ENCODE data around the gene RNF144A. TPM values are rescaled to one million over a fixed set of nuclear protein-coding genes. Genes with fewer than 3 reads are reported as not detected.

Gene RNF144A
- polyA plus RNA-seq, 4 donors = 1.4 to 5.0 (median 2.7) TPM

GRCh38 chr2:6943523-6943922 is 26.3 kb downstream of the RNF144A start:
- no peak for DNase-seq
- no peak for FAIRE-seq
- H3K4me3 ChIP-seq (ENCODE audit: low read depth in 1 of 3, low read length in 3 of 3) = no peak overlapping the region
- no peaks in the 10 kb centered on the region for H3K9me3 ChIP-seq (ENCODE audit: control insufficient read depth in 2 of 2, insufficient read depth in 1 of 2, low read depth in 1 of 2, low read length in 1 of 2)
- H3K27me3 ChIP-seq (ENCODE audit: control insufficient read depth in 3 of 3, insufficient read depth in 3 of 3, low read length in 3 of 3) = no peaks in the 10 kb centered on the region
- H3K4me1 ChIP-seq (ENCODE audit: control insufficient read depth in 3 of 3, insufficient read depth in 2 of 3, low read depth in 1 of 3, low read length in 2 of 3) = no peaks in the 10 kb centered on the region
- 87 to 93% (median 93%) methylated on average over 6 of the region's 6 CpGs for WGBS, 3 donors
- H3K36me3 ChIP-seq (ENCODE audit: control insufficient read depth in 3 of 3, insufficient read depth in 2 of 3, low read depth in 1 of 3, low read length in 3 of 3) = peaks cover 0 to 21% (median 0%) of the 10 kb centered on the region in 3 donors
- H3K27ac ChIP-seq (ENCODE audit: low read depth in 1 of 3, low read length in 2 of 3) = no peak overlapping the region

- DNase-seq = no peak
- WGBS, 3 donors = 94 to 99% (median 98%) methylated on average over 8 of the region's 8 CpGs
- no peaks in the 10 kb centered on the region for H3K27me3 ChIP-seq (ENCODE audit: control insufficient read depth in 3 of 3, insufficient read depth in 3 of 3, low read length in 3 of 3)
These were observed 26.8 kb downstream of the RNF144A start for GRCh38 chr2:6943971-6944370.

GRCh38 chr2:6944555-6944954 is 27.3 kb downstream of the RNF144A start:
- H3K9me3 ChIP-seq (ENCODE audit: control insufficient read depth in 2 of 2, insufficient read depth in 1 of 2, low read depth in 1 of 2, low read length in 1 of 2) = no peaks in the 10 kb centered on the region
- H3K27ac ChIP-seq (ENCODE audit: low read depth in 1 of 3, low read length in 2 of 3) = no peak overlapping the region
- peaks cover 0 to 21% (median 0%) of the 10 kb centered on the region in 3 donors for H3K36me3 ChIP-seq (ENCODE audit: control insufficient read depth in 3 of 3, insufficient read depth in 2 of 3, low read depth in 1 of 3, low read length in 3 of 3)
- no peak overlapping the region for H3K4me3 ChIP-seq (ENCODE audit: low read depth in 1 of 3, low read length in 3 of 3)
- no peaks in the 10 kb centered on the region for H3K4me1 ChIP-seq (ENCODE audit: control insufficient read depth in 3 of 3, insufficient read depth in 2 of 3, low read depth in 1 of 3, low read length in 2 of 3)
- no peak for FAIRE-seq
- DNase-seq = no peak
- H3K27me3 ChIP-seq (ENCODE audit: control insufficient read depth in 3 of 3, insufficient read depth in 3 of 3, low read length in 3 of 3) = no peaks in the 10 kb centered on the region
- 78 to 88% (median 88%) methylated on average over 5 of the region's 5 CpGs for WGBS, 3 donors

More at GRCh38 chr2:6943971-6944370, 26.8 kb downstream of the RNF144A start:
- H3K9me3 ChIP-seq (ENCODE audit: control insufficient read depth in 2 of 2, insufficient read depth in 1 of 2, low read depth in 1 of 2, low read length in 1 of 2) = no peaks in the 10 kb centered on the region
- peaks cover 0 to 21% (median 0%) of the 10 kb centered on the region in 3 donors for H3K36me3 ChIP-seq (ENCODE audit: control insufficient read depth in 3 of 3, insufficient read depth in 2 of 3, low read depth in 1 of 3, low read length in 3 of 3)
- H3K27ac ChIP-seq (ENCODE audit: low read depth in 1 of 3, low read length in 2 of 3) = no peak overlapping the region
- H3K4me3 ChIP-seq (ENCODE audit: low read depth in 1 of 3, low read length in 3 of 3) = no peak overlapping the region
- H3K4me1 ChIP-seq (ENCODE audit: control insufficient read depth in 3 of 3, insufficient read depth in 2 of 3, low read depth in 1 of 3, low read length in 2 of 3) = no peaks in the 10 kb centered on the region
- no peak for FAIRE-seq

- Histone ChIP-seq H3K27me3 (ENCODE audit: control insufficient read depth in 3 of 3, insufficient read depth in 3 of 3, low read length in 3 of 3) (no peaks in the 10 kb centered on the region), H3K36me3 (ENCODE audit: control insufficient read depth in 3 of 3, insufficient read depth in 2 of 3, low read depth in 1 of 3, low read length in 3 of 3) (peaks cover 0 to 21% (median 0%) of the 10 kb centered on the region in 3 donors), H3K27ac (ENCODE audit: low read depth in 1 of 3, low read length in 2 of 3) (no peak overlapping the region), H3K9me3 (ENCODE audit: control insufficient read depth in 2 of 2, insufficient read depth in 1 of 2, low read depth in 1 of 2, low read length in 1 of 2) (no peaks in the 10 kb centered on the region), H3K4me1 (ENCODE audit: control insufficient read depth in 3 of 3, insufficient read depth in 2 of 3, low read depth in 1 of 3, low read length in 2 of 3) (no peaks in the 10 kb centered on the region), H3K4me3 (ENCODE audit: low read depth in 1 of 3, low read length in 3 of 3) (no peak overlapping the region)
- 75 to 90% (median 77%) methylated on average over 9 of the region's 9 CpGs for WGBS, 3 donors
- DNase-seq (no peak), FAIRE-seq (no peak)
These were observed 28.0 kb downstream of the RNF144A start for GRCh38 chr2:6945087-6945813.

- no peak for FAIRE-seq
- Histone ChIP-seq H3K4me1 (ENCODE audit: control insufficient read depth in 3 of 3, insufficient read depth in 2 of 3, low read depth in 1 of 3, low read length in 2 of 3) (no peaks in the 10 kb centered on the region), H3K4me3 (ENCODE audit: low read depth in 1 of 3, low read length in 3 of 3) (no peak overlapping the region), H3K27me3 (ENCODE audit: control insufficient read depth in 3 of 3, insufficient read depth in 3 of 3, low read length in 3 of 3) (no peaks in the 10 kb centered on the region), H3K9me3 (ENCODE audit: control insufficient read depth in 2 of 2, insufficient read depth in 1 of 2, low read depth in 1 of 2, low read length in 1 of 2) (no peaks in the 10 kb centered on the region), H3K27ac (ENCODE audit: low read depth in 1 of 3, low read length in 2 of 3) (no peak overlapping the region), H3K36me3 (ENCODE audit: control insufficient read depth in 3 of 3, insufficient read depth in 2 of 3, low read depth in 1 of 3, low read length in 3 of 3) (peaks cover 0 to 21% (median 0%) of the 10 kb centered on the region in 3 donors)
- DNase-seq = no peak
These were observed 28.6 kb downstream of the RNF144A start for GRCh38 chr2:6945821-6946220.

- DNase-seq = no peak
- Histone ChIP-seq H3K27me3 (ENCODE audit: control insufficient read depth in 3 of 3, insufficient read depth in 3 of 3, low read length in 3 of 3) (no peaks in the 10 kb centered on the region), H3K27ac (ENCODE audit: low read depth in 1 of 3, low read length in 2 of 3) (no peak overlapping the region), H3K4me3 (ENCODE audit: low read depth in 1 of 3, low read length in 3 of 3) (no peak overlapping the region), H3K4me1 (ENCODE audit: control insufficient read depth in 3 of 3, insufficient read depth in 2 of 3, low read depth in 1 of 3, low read length in 2 of 3) (no peaks in the 10 kb centered on the region), H3K9me3 (ENCODE audit: control insufficient read depth in 2 of 2, insufficient read depth in 1 of 2, low read depth in 1 of 2, low read length in 1 of 2) (no peaks in the 10 kb centered on the region), H3K36me3 (ENCODE audit: control insufficient read depth in 3 of 3, insufficient read depth in 2 of 3, low read depth in 1 of 3, low read length in 3 of 3) (peaks cover 0 to 17% (median 0%) of the 10 kb centered on the region in 3 donors)
- no peak for FAIRE-seq
- WGBS, 3 donors = 73 to 83% (median 75%) methylated on average over 2 of the region's 2 CpGs
These were observed 29.5 kb downstream of the RNF144A start for GRCh38 chr2:6946722-6947121.

GRCh38 chr2:6947929-6948676 is 30.9 kb downstream of the RNF144A start:
- H3K27ac ChIP-seq (ENCODE audit: low read depth in 1 of 3, low read length in 2 of 3) = no peak overlapping the region
- FAIRE-seq (no peak), DNase-seq (no peak)
- no peaks in the 10 kb centered on the region for H3K27me3 ChIP-seq (ENCODE audit: control insufficient read depth in 3 of 3, insufficient read depth in 3 of 3, low read length in 3 of 3)
- no peaks in the 10 kb centered on the region for H3K9me3 ChIP-seq (ENCODE audit: control insufficient read depth in 2 of 2, insufficient read depth in 1 of 2, low read depth in 1 of 2, low read length in 1 of 2)
- peaks cover 0 to 7% (median 0%) of the 10 kb centered on the region in 3 donors for H3K36me3 ChIP-seq (ENCODE audit: control insufficient read depth in 3 of 3, insufficient read depth in 2 of 3, low read depth in 1 of 3, low read length in 3 of 3)
- no peaks in the 10 kb centered on the region for H3K4me1 ChIP-seq (ENCODE audit: control insufficient read depth in 3 of 3, insufficient read depth in 2 of 3, low read depth in 1 of 3, low read length in 2 of 3)
- H3K4me3 ChIP-seq (ENCODE audit: low read depth in 1 of 3, low read length in 3 of 3) = no peak overlapping the region
- 77 to 91% (median 88%) methylated on average over 6 of the region's 6 CpGs for WGBS, 3 donors

- FAIRE-seq = no peak
These were observed 31.6 kb downstream of the RNF144A start for GRCh38 chr2:6948677-6949351.

More at GRCh38 chr2:6948677-6949351, 31.6 kb downstream of the RNF144A start:
- Histone ChIP-seq H3K27me3 (ENCODE audit: control insufficient read depth in 3 of 3, insufficient read depth in 3 of 3, low read length in 3 of 3) (no peaks in the 10 kb centered on the region), H3K4me1 (ENCODE audit: control insufficient read depth in 3 of 3, insufficient read depth in 2 of 3, low read depth in 1 of 3, low read length in 2 of 3) (no peaks in the 10 kb centered on the region), H3K27ac (ENCODE audit: low read depth in 1 of 3, low read length in 2 of 3) (no peak overlapping the region), H3K9me3 (ENCODE audit: control insufficient read depth in 2 of 2, insufficient read depth in 1 of 2, low read depth in 1 of 2, low read length in 1 of 2) (no peaks in the 10 kb centered on the region), H3K4me3 (ENCODE audit: low read depth in 1 of 3, low read length in 3 of 3) (no peak overlapping the region), H3K36me3 (ENCODE audit: control insufficient read depth in 3 of 3, insufficient read depth in 2 of 3, low read depth in 1 of 3, low read length in 3 of 3) (peaks cover 0 to 2% (median 0%) of the 10 kb centered on the region in 3 donors)
- WGBS, 3 donors = 88 to 90% (median 89%) methylated on average over 6 of the region's 6 CpGs
- no peak for DNase-seq

Measured in small intestine (tissue), 7 donors.